RKO (cell line): ENCODE data around the gene DPPA2.

ENCODE experiments used
- DNase-seq: peaks from one replicate; pipeline ENCODE4 v3.0.0-alpha.2; 2016; ENCODE audit warnings: low spot score

DPPA2 gene

GRCh38 chr3:109325109-109325508 is 8.8 kb upstream of the DPPA2 start:
- DNase-seq, result no peak

GRCh38 chr3:109313061-109313460 is 3.3 kb downstream of the DPPA2 start:
- DNase-seq, result no peak

- DNase-seq, result no peak
Measured at GRCh38 chr3:109297496-109297895, 18.8 kb downstream of the DPPA2 start.

GRCh38 chr3:109284071-109284470 is 32.2 kb downstream of the DPPA2 start:
- no peak for DNase-seq

GRCh38 chr3:109278546-109278945 is 37.8 kb downstream of the DPPA2 start:
- DNase-seq, result no peak

GRCh38 chr3:109278141-109278540 is 38.2 kb downstream of the DPPA2 start:
- no peak for DNase-seq

GRCh38 chr3:109275702-109276293 is 40.5 kb downstream of the DPPA2 start:
- peak; percentile 40 for DNase-seq

- no peak for DNase-seq
Measured at GRCh38 chr3:109270779-109271178, 45.5 kb downstream of the DPPA2 start.

GRCh38 chr3:109269577-109270275 is 46.6 kb downstream of the DPPA2 start:
- no peak for DNase-seq

GRCh38 chr3:109268181-109268580 is 48.1 kb downstream of the DPPA2 start:
- peak; percentile 10 for DNase-seq

- no peak for DNase-seq
Measured at GRCh38 chr3:109265295-109265694, 51.0 kb downstream of the DPPA2 start.

GRCh38 chr3:109257269-109257668 is 59.0 kb downstream of the DPPA2 start:
- DNase-seq, result no peak

GRCh38 chr3:109254770-109255169 is 61.5 kb downstream of the DPPA2 start:
- DNase-seq, result no peak

- DNase-seq, result no peak
Measured at GRCh38 chr3:109252641-109253040, 63.7 kb downstream of the DPPA2 start.
